CD4-positive, alpha-beta memory T cell (primary cell): Measurements from ENCODE around the gene AKT2. TPM values are rescaled to one million over a fixed set of nuclear protein-coding genes. Genes with fewer than 3 reads are reported as not detected.

ENCODE experiments used
- CTCF ChIA-PET: fragments of 350-600 bp; sonication (Branson Sonifier 250); formaldehyde crosslinking; loops from one replicate; lab custom pipeline; 2021; ENCODE audit warnings: inconsistent platforms; ENCODE audit not compliant: partially characterized antibody; lab: Charles Lee
- POLR2A ChIA-PET: fragments of 350-600 bp; sonication (Branson Sonifier 250); formaldehyde crosslinking; loops from one replicate; lab custom pipeline; 2021; ENCODE audit not compliant: partially characterized antibody; lab: Charles Lee
- DNase-seq, 5 donors: peaks; one replicate each; pipeline versions ENCODE4 v3.0.0 to v3.0.0-alpha.2; 2020 to 2022; ENCODE audit warnings: mixed read lengths in 1 of 5
- H3K27ac ChIP-seq: one replicate; pipeline ENCODE4 v1.7.0; 2013; ENCODE audit warnings: low read depth, low read length
- H3K27me3 ChIP-seq: 2 replicates; pipeline ENCODE4 v1.7.0; 2013; ENCODE audit warnings: mild to moderate bottlenecking, low read length, moderate library complexity; ENCODE audit not compliant: insufficient read depth
- H3K36me3 ChIP-seq: 2 replicates; pipeline ENCODE4 v1.7.0; 2013; ENCODE audit warnings: mild to moderate bottlenecking, low read length, moderate library complexity; ENCODE audit not compliant: insufficient read depth
- H3K4me1 ChIP-seq: 2 replicates; pipeline ENCODE4 v1.7.0; 2013; ENCODE audit warnings: mild to moderate bottlenecking, low read length, moderate library complexity; ENCODE audit not compliant: insufficient read depth
- H3K4me3 ChIP-seq, 2 donors: one replicate each; pipeline ENCODE4 v1.7.0; 2013; ENCODE audit warnings: low read length in 2 of 2, mild to moderate bottlenecking in 1 of 2
- H3K9me3 ChIP-seq, 2 donors: one replicate each; pipeline ENCODE4 v1.7.0; 2013; ENCODE audit warnings: low read length in 2 of 2, control low read depth in 1 of 2; ENCODE audit not compliant: control insufficient read depth in 1 of 2
- H3K27ac Mint-ChIP-seq, 7 donors: one replicate each; pipeline ENCODE4 v1.8.0; 2020 to 2021; ENCODE audit warnings: mixed read lengths in 7 of 7, mild to moderate bottlenecking in 6 of 7, inconsistent platforms in 3 of 7, moderate library complexity in 3 of 7
- H3K27me3 Mint-ChIP-seq, 2 donors: one replicate each; pipeline ENCODE4 v1.8.0; 2020 to 2021; ENCODE audit warnings: mixed read lengths in 2 of 2
- H3K36me3 Mint-ChIP-seq, 2 donors: one replicate each; pipeline ENCODE4 v1.8.0; 2020 to 2021; ENCODE audit warnings: mixed read lengths in 2 of 2, inconsistent platforms in 1 of 2, mild to moderate bottlenecking in 1 of 2
- H3K4me1 Mint-ChIP-seq, 4 donors: one replicate each; pipeline ENCODE4 v1.8.0; 2020 to 2021; ENCODE audit warnings: mixed read lengths in 4 of 4, mild to moderate bottlenecking in 1 of 4
- H3K4me3 Mint-ChIP-seq, 8 donors: one replicate each; pipeline ENCODE4 v1.8.0; 2020 to 2021; ENCODE audit warnings: mixed read lengths in 8 of 8, mild to moderate bottlenecking in 7 of 8, moderate library complexity in 6 of 8, inconsistent platforms in 3 of 8
- H3K9me3 Mint-ChIP-seq, 8 donors: one replicate each; pipeline ENCODE4 v1.8.0; 2020 to 2021; ENCODE audit warnings: mixed read lengths in 8 of 8, mild to moderate bottlenecking in 5 of 8, inconsistent platforms in 3 of 8, moderate library complexity in 1 of 8
- intact Hi-C: fragments of 100-400 bp; cut with micrococcal nuclease; formaldehyde crosslinking; loops from one replicate; pipeline ENCODE4 v1.15.1; 2023
- polyA plus RNA-seq, 2 donors: library from polyadenylated mRNA; unstranded; fragments of 300-500 nt; fragmentation: Illumina TruSeq; gene quantifications; one replicate each; pipeline ENCODE4 v1.2.3, GENCODE V29; 2021
- total RNA-seq, 2 experiments: library from RNA; stranded (reverse); gene quantifications; one replicate each; pipeline ENCODE4 v1.2.3, GENCODE V29; 2021

AKT2 gene
- total and polyA plus RNA-seq, 4 experiments from 2014 or later: 10.6 to 180 (median 97.8) TPM

DNA sequence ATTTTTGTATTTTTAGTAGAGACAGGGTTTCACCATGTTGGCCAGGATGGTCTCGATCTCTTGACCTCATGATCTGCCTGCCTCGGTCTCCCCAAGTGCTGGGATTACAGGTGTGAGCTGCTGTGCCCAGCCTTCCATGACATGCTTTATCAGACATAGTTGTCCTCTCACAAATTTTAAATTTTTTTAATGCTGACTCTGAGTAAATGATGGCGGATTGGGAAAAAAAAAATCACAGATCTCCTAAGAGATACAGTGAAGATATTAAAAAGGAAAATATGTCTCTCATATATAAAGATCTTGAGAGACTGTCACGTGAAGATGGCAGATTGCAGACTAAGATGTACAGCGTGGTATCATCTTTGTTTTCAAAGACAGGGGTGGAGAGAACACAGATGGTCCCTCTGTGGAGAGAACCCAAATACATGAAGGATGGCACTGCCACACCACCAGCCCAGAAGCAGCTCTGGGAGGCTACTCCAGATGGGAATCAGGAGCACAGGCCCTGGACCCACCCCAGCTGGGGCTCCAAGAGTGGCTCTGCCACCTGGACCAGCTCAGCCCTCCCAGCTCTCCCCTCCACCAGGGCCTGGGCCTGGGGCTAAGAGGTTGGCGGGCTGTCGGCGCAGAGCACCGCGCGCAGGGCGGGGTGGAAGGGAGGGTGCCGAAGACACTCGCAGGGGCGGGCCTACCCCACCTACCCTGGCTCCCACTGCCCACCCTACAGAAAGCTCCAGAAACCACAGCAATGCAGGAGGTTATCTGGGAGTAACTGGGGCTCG lies 38.7 kb downstream of the AKT2 start:
- Histone ChIP-seq H3K36me3 (peaks cover 4% of the 10 kb centered on the region), H3K27me3 (no peaks in the 10 kb centered on the region), H3K4me3 (no peak overlapping the region), H3K4me1 (no peaks in the 10 kb centered on the region), H3K27ac (no peak overlapping the region), H3K9me3 (no peaks in the 10 kb centered on the region)
- POLR2A ChIA-PET: no interaction called here
- intact Hi-C loops: no loop called here
- Mint-ChIP-seq H3K4me1 (peaks cover 3 to 11% (median 9%) of the 10 kb centered on the region in 4 donors), H3K27me3 (no peaks in the 10 kb centered on the region), H3K27ac (peak overlapping the region in 3 of 7 donors; percentile 4 to 46 (median 19)), H3K36me3 (peaks cover 17 to 29% of the 10 kb centered on the region in 2 donors), H3K9me3 (peaks cover 0 to 1% (median 0%) of the 10 kb centered on the region in 8 donors), H3K4me3 (no peak overlapping the region)
- DNase-seq: no peak
- CTCF ChIA-PET: no interaction called here

DNA sequence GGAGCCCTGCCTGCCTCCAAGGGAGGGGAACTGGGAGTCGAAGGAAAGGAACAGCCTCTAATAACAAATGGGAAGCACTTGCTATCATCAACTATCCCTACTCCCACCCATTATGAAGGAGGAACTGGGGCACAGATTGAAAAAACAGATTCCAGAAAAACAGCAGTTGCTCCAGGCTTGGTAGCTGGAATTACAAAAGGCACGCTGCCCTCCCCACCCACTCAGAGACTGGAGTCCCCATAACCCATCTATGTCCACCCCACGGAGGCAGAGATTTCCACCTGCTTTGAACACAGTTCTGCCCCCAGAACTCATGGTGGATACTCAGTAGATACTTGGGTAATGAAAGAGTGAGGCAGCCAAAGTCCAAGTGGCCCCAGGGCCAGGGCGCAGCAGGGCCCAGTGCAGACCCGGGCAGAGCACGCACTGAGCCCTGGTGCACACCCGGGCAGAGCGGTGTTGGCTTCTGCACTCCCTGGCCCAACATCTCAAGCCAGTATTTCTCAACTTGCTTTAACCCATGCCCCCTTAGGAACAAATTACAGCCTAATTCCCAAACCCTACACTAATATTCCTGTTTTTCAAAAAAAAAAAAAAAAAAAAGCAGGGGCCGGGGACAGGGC lies 39.5 kb downstream of the AKT2 start:
- no peaks in the 10 kb centered on the region for H3K4me1 ChIP-seq
- H3K4me3 ChIP-seq: no peak overlapping the region
- Mint-ChIP-seq H3K4me3 (no peak overlapping the region), H3K36me3 (peaks cover 17 to 36% of the 10 kb centered on the region in 2 donors), H3K9me3 (peaks cover 0 to 1% (median 0%) of the 10 kb centered on the region in 8 donors), H3K4me1 (peaks cover 3 to 11% (median 9%) of the 10 kb centered on the region in 4 donors), H3K27me3 (no peaks in the 10 kb centered on the region), H3K27ac (no peak overlapping the region)
- H3K27me3 ChIP-seq: no peaks in the 10 kb centered on the region
- ChIA-PET POLR2A (no interaction called here), CTCF (no interaction called here)
- no peaks in the 10 kb centered on the region for H3K9me3 ChIP-seq
- intact Hi-C loops: no loop called here
- no peak overlapping the region for H3K27ac ChIP-seq
- DNase-seq: no peak
- H3K36me3 ChIP-seq: peaks cover 11% of the 10 kb centered on the region

DNA sequence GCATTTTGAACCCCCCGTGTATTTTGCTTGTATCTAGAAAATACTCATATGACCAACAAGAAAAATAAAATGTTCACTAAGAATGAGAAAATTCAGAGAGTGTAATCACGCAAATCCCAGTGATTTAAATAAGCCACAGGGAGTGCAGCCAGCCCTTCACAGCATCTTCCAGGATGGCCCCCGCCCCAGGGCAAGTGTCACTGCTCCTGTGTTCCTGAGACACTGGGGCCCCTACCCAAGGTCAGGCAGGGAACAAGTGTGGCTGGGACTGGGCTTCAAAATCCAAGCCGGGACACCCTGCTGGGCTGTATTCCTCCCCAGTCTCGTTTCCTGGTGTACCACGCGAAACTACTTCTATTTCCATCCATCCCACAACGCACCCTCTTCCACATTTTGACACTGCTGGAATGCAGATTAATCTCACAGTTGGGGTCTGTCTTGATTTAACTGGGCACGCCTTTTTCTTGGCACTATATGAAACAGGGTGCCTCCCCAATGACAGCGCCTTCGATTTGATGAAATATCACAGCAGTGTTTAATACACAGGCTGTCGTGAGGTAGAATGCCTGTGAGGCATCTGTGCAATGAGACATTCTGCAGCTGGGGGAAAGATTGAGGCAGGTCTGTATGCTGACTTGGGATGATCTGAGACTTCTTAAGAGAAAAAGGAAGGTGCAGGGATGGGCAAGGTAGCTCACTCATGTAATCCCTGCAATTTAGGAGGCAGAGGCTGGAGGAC lies 40.4 kb downstream of the AKT2 start:
- no peaks in the 10 kb centered on the region for H3K27me3 ChIP-seq
- H3K27me3 Mint-ChIP-seq: no peaks in the 10 kb centered on the region
- H3K4me1 ChIP-seq: no peaks in the 10 kb centered on the region
- H3K36me3 ChIP-seq: peaks cover 19% of the 10 kb centered on the region
- ChIA-PET POLR2A (no interaction called here), CTCF (no interaction called here)
- no peak overlapping the region for H3K4me3 ChIP-seq
- H3K27ac Mint-ChIP-seq: peak overlapping the region in 2 of 7 donors; percentile 24 to 37
- H3K4me3 Mint-ChIP-seq: no peak overlapping the region
- no peaks in the 10 kb centered on the region for H3K9me3 ChIP-seq
- H3K4me1 Mint-ChIP-seq: peaks cover 1 to 10% (median 7%) of the 10 kb centered on the region in 4 donors
- intact Hi-C loops: no loop called here
- H3K27ac ChIP-seq: no peak overlapping the region
- peaks cover 18 to 35% of the 10 kb centered on the region in 2 donors for H3K36me3 Mint-ChIP-seq
- DNase-seq: no peak
- peaks cover 0 to 1% (median 0%) of the 10 kb centered on the region in 8 donors for H3K9me3 Mint-ChIP-seq

DNA sequence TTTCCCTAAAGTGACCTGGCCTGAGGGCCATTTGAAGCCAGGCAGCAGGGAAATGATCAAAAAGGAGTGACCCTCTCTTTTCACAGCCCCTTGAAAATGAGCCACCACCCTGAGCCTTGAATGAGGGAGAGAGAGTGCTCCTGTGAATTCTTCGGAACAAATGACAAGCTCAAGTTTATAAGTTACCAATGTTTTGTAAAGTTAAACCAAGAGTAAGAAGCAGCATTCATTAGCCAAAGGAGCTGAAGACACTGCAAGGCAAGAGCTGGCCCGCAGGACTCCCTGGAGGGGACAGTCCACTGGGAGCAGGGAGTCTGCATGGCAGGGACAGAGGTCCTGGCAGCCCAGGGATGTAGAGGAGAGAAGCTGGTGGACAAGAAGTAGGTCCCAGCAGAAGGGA lies 42.0 kb downstream of the AKT2 start:
- H3K27ac Mint-ChIP-seq: no peak overlapping the region
- Histone ChIP-seq H3K9me3 (no peaks in the 10 kb centered on the region), H3K27me3 (no peaks in the 10 kb centered on the region), H3K4me3 (no peak overlapping the region), H3K4me1 (no peaks in the 10 kb centered on the region), H3K27ac (no peak overlapping the region), H3K36me3 (peaks cover 30% of the 10 kb centered on the region)
- ChIA-PET CTCF (no interaction called here), POLR2A (no interaction called here)
- intact Hi-C loops: no loop called here
- no peak for DNase-seq
- peaks cover 0 to 7% (median 5%) of the 10 kb centered on the region in 4 donors for H3K4me1 Mint-ChIP-seq
- peaks cover 0 to 1% (median 0%) of the 10 kb centered on the region in 8 donors for H3K9me3 Mint-ChIP-seq
- no peaks in the 10 kb centered on the region for H3K27me3 Mint-ChIP-seq
- peaks cover 26 to 43% of the 10 kb centered on the region in 2 donors for H3K36me3 Mint-ChIP-seq
- no peak overlapping the region for H3K4me3 Mint-ChIP-seq

DNA sequence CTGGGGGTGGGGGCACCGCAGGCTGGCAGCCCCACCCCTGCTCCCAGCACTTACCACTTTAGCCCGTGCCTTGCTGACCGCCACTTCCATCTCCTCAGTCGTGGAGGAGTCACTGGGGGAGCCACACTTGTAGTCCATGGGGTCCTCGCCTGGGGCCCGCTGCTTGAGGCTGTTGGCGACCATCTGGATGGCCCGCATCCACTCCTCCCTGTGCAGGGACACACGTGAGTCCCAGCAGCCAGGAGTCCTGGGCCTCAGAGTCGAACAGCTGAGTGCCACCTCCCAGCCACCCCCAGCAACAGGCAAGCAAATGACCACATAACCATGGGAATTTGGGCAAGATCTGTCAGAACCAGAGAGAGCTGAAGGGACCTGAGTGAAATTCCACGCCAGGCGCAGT lies 42.7 kb downstream of the AKT2 start:
- Mint-ChIP-seq H3K9me3 (peaks cover 0 to 1% (median 0%) of the 10 kb centered on the region in 8 donors), H3K27ac (no peak overlapping the region), H3K27me3 (no peaks in the 10 kb centered on the region), H3K36me3 (peaks cover 31 to 45% of the 10 kb centered on the region in 2 donors), H3K4me1 (peaks cover 0 to 7% (median 4%) of the 10 kb centered on the region in 4 donors), H3K4me3 (no peak overlapping the region)
- intact Hi-C loops: no loop called here
- H3K36me3 ChIP-seq: peaks cover 30% of the 10 kb centered on the region
- CTCF ChIA-PET: no interaction called here
- H3K9me3 ChIP-seq: no peaks in the 10 kb centered on the region
- H3K4me3 ChIP-seq: no peak overlapping the region
- no peak for DNase-seq
- no peaks in the 10 kb centered on the region for H3K27me3 ChIP-seq
- no peak overlapping the region for H3K27ac ChIP-seq
- H3K4me1 ChIP-seq: no peaks in the 10 kb centered on the region
- POLR2A ChIA-PET: no interaction called here

DNA sequence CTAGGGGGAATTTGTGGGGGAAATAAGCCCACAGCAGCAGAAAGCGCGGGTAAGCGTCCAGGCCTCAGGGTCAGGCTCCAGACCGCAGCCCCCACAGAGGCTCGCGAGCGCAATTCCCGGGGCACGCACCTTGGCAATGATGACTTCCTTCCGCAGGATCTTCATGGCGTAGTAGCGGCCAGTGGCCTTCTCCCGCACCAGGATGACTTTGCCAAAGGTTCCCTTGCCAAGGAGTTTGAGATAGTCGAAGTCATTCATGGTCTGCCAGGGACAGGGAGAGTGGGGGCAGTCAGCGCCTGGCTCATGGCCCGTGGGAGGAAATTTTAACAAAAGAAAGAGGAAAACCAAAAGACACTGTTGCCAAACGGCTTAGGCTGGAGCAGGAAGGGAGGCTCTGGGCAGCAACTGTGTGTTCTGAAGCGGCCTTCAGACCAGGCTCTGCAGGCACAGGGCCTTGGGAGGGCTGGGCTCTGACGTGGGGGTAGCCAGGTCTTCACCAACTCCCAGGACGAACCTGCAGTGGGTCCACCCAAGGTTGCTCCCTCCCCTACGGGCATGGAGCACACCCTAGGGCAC lies 43.2 kb downstream of the AKT2 start:
- Mint-ChIP-seq H3K27ac (no peak overlapping the region), H3K4me3 (no peak overlapping the region), H3K4me1 (peaks cover 0 to 7% (median 4%) of the 10 kb centered on the region in 4 donors), H3K9me3 (peaks cover 0 to 1% (median 0%) of the 10 kb centered on the region in 8 donors), H3K36me3 (peaks cover 34 to 50% of the 10 kb centered on the region in 2 donors), H3K27me3 (no peaks in the 10 kb centered on the region)
- intact Hi-C loops: no loop called here
- Histone ChIP-seq H3K4me1 (no peaks in the 10 kb centered on the region), H3K9me3 (no peaks in the 10 kb centered on the region), H3K36me3 (peaks cover 33% of the 10 kb centered on the region), H3K27me3 (no peaks in the 10 kb centered on the region), H3K4me3 (no peak overlapping the region), H3K27ac (no peak overlapping the region)
- POLR2A ChIA-PET: no interaction called here
- CTCF ChIA-PET: no interaction called here
- no peak for DNase-seq
